PC-3 (cell line): ENCODE results near the gene MAP4K2.

Experiments used
- CTCF ChIP-seq: fragments of 300-600 bp; sonication (generic); conservative IDR thresholded peaks from 2 replicates; pipeline ENCODE4 v1.5.1; 2017; ENCODE audit warnings: antibody characterized with exemption, low read depth, mild to moderate bottlenecking, low read length
- EZH2 ChIP-seq: fragments of 300-600 bp; sonication (generic); IDR thresholded peaks from one replicate; pipeline ENCODE4 v1.6.1; 2017; ENCODE audit warnings: antibody characterized with exemption, mild to moderate bottlenecking, low read length; ENCODE audit not compliant: unreplicated experiment
- EZH2phosphoT487 ChIP-seq: fragments of 300-600 bp; sonication (generic); IDR thresholded peaks from 2 replicates; pipeline ENCODE4 v1.6.1; 2018; ENCODE audit warnings: mild to moderate bottlenecking, antibody characterized with exemption, low read length, borderline replicate concordance

GRCh38 chr11:64747961-64748665, 54.9 kb downstream of the MAP4K2 start:
- TF ChIP-seq EZH2: no peak
- TF ChIP-seq CTCF: no peak
- no peak for TF ChIP-seq EZH2phosphoT487
